HepG2 (cell line): ENCODE results near the gene CC2D1A. TPM values are rescaled to one million over a fixed set of nuclear protein-coding genes. Genes with fewer than 3 reads are reported as not detected.

Source experiments
- ETV5 ChIP-seq: IDR thresholded peaks from 2 replicates; pipeline ENCODE4 v1.6.1; 2018; ENCODE audit warnings: missing biosample characterization, missing genetic modification reagents, inconsistent platforms, borderline replicate concordance
- MIER2 ChIP-seq: IDR thresholded peaks from 2 replicates; pipeline ENCODE4 v1.6.1; 2016; ENCODE audit warnings: missing biosample characterization, missing genetic modification reagents
- NAIF1 ChIP-seq: sonication (generic); formaldehyde crosslinking; IDR thresholded peaks from 2 replicates; pipeline ENCODE4 v1.5.0; 2020; ENCODE audit warnings: mild to moderate bottlenecking, missing genetic modification reagents, borderline replicate concordance
- REXO4 ChIP-seq: sonication (generic); formaldehyde crosslinking; IDR thresholded peaks from 2 replicates; pipeline ENCODE4 v1.8.0; 2022; ENCODE audit warnings: missing genetic modification reagents, mild to moderate bottlenecking, borderline replicate concordance
- SIX1 ChIP-seq: sonication (generic); formaldehyde crosslinking; IDR thresholded peaks from 2 replicates; pipeline ENCODE4 v1.4.0; 2020; ENCODE audit warnings: missing genetic modification reagents, borderline replicate concordance
- SRF ChIP-seq: IDR thresholded peaks from 2 replicates; pipeline ENCODE4 v1.6.1; 2011; ENCODE audit warnings: mild to moderate bottlenecking, low read depth, low read length, moderate library complexity
- TAF1 ChIP-seq: sonication (generic); formaldehyde crosslinking; IDR thresholded peaks from 2 replicates; pipeline ENCODE4 v1.4.0; 2020; ENCODE audit warnings: missing genetic modification reagents
- TFE3 ChIP-seq: IDR thresholded peaks from 2 replicates; pipeline ENCODE4 v1.6.1; 2016
- WIZ ChIP-seq: sonication (generic); formaldehyde crosslinking; IDR thresholded peaks from 2 replicates; pipeline ENCODE4 v1.5.1; 2020; ENCODE audit warnings: mild to moderate bottlenecking, missing genetic modification reagents
- ZBTB33 ChIP-seq: sonication (generic); formaldehyde crosslinking; IDR thresholded peaks from 2 replicates; pipeline ENCODE4 v1.4.0; 2020; ENCODE audit warnings: missing genetic modification reagents
- ZFX ChIP-seq: sonication (generic); formaldehyde crosslinking; IDR thresholded peaks from 2 replicates; pipeline ENCODE4 v1.4.0; 2020; ENCODE audit warnings: mild to moderate bottlenecking, low read depth, missing genetic modification reagents, moderate library complexity
- ZNF205 ChIP-seq: IDR thresholded peaks from 2 replicates; pipeline ENCODE4 v1.6.1; 2018; ENCODE audit warnings: missing biosample characterization, missing genetic modification reagents
- ZNF430 ChIP-seq: sonication (generic); formaldehyde crosslinking; IDR thresholded peaks from 2 replicates; pipeline ENCODE4 v1.9.0; 2021; ENCODE audit warnings: mild to moderate bottlenecking, missing genetic modification reagents
- ZNF562 ChIP-seq: sonication (generic); formaldehyde crosslinking; IDR thresholded peaks from 2 replicates; pipeline ENCODE4 v1.8.0; 2022; ENCODE audit warnings: missing genetic modification reagents, borderline replicate concordance
- ZNF75D ChIP-seq: sonication (generic); formaldehyde crosslinking; IDR thresholded peaks from 2 replicates; pipeline ENCODE4 v1.8.1; 2023; ENCODE audit warnings: missing genetic modification reagents, mild to moderate bottlenecking, borderline replicate concordance
- ZNF775 ChIP-seq: sonication (generic); formaldehyde crosslinking; IDR thresholded peaks from 2 replicates; pipeline ENCODE4 v1.4.0; 2020; ENCODE audit warnings: missing genetic modification reagents, mild to moderate bottlenecking, moderate library complexity, borderline replicate concordance
- polyA plus RNA-seq, 8 experiments: library from polyadenylated mRNA; depleted of rRNA in 3 of 8; stranded (reverse) in 7 of 8; unstranded in 1 of 8; fragments of >200 nt; fragmentation: Illumina TruSeq in 4 of 8; extraction: Trizol in 4 of 8; gene quantifications; 2 replicates each; pipeline versions ENCODE4 v1.2.1 to v1.2.3, GENCODE V29; 2011 to 2016; ENCODE audit warnings: low read depth in 4 of 8, missing spikeins in 1 of 8, mixed read lengths in 1 of 8; ENCODE audit not compliant: insufficient read depth in 1 of 8
- total RNA-seq, 5 experiments: library from RNA; depleted of rRNA; stranded (reverse); fragments of >200 nt; fragmentation: Illumina TruSeq; extraction: Trizol; gene quantifications; 2 replicates each; pipeline ENCODE4 v1.2.3, GENCODE V29; 2016; ENCODE audit warnings: low read depth in 1 of 5
- TF ChIP-seq, protein P1 (sequence below): sonication (generic); formaldehyde crosslinking; IDR thresholded peaks from 2 replicates; pipeline ENCODE4 v1.4.0; 2020; ENCODE audit warnings: missing genetic modification reagents
- TF ChIP-seq, protein P2 (sequence below): IDR thresholded peaks from 2 replicates; pipeline ENCODE4 v1.6.1; 2012; ENCODE audit warnings: low read length, improper control_type of control experiment

CC2D1A gene
- total and polyA plus RNA-seq, 2 of the 13 experiments (the other 11 are each of a cell fraction or from before 2014, with no cell fraction given): 9.7 to 11.5 TPM

- TF ChIP-seq ETV5 (CRISPR knock-in tag) (peak; percentile 52; the same call in 1 of the 2 replicates), ZNF205 (CRISPR knock-in tag) (peak; percentile 60; the same call in 1 of the 2 replicates), TAF1 (peak; percentile 24; the same call in 1 of the 2 replicates), SRF (no peak), NAIF1 (CRISPR knock-in tag) (no peak), TFE3 (CRISPR knock-in tag) (peak; percentile 88), ZNF775 (no peak), MIER2 (CRISPR knock-in tag) (peak; percentile 69; the same call in 1 of the 2 replicates), ZNF562 (CRISPR knock-in tag) (no peak), SIX1 (CRISPR knock-in tag) (no peak), ZNF75D (CRISPR knock-in tag) (no peak), REXO4 (CRISPR knock-in tag) (no peak), ZFX (CRISPR knock-in tag) (peak; percentile 57), ZNF430 (CRISPR knock-in tag) (no peak), ZBTB33 (peak; percentile 67; the same call in 1 of the 2 replicates), WIZ (CRISPR knock-in tag) (no peak)
- TF ChIP-seq, protein P1, sequence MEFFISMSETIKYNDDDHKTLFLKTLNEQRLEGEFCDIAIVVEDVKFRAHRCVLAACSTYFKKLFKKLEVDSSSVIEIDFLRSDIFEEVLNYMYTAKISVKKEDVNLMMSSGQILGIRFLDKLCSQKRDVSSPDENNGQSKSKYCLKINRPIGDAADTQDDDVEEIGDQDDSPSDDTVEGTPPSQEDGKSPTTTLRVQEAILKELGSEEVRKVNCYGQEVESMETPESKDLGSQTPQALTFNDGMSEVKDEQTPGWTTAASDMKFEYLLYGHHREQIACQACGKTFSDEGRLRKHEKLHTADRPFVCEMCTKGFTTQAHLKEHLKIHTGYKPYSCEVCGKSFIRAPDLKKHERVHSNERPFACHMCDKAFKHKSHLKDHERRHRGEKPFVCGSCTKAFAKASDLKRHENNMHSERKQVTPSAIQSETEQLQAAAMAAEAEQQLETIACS: no peak
- TF ChIP-seq, protein P2, sequence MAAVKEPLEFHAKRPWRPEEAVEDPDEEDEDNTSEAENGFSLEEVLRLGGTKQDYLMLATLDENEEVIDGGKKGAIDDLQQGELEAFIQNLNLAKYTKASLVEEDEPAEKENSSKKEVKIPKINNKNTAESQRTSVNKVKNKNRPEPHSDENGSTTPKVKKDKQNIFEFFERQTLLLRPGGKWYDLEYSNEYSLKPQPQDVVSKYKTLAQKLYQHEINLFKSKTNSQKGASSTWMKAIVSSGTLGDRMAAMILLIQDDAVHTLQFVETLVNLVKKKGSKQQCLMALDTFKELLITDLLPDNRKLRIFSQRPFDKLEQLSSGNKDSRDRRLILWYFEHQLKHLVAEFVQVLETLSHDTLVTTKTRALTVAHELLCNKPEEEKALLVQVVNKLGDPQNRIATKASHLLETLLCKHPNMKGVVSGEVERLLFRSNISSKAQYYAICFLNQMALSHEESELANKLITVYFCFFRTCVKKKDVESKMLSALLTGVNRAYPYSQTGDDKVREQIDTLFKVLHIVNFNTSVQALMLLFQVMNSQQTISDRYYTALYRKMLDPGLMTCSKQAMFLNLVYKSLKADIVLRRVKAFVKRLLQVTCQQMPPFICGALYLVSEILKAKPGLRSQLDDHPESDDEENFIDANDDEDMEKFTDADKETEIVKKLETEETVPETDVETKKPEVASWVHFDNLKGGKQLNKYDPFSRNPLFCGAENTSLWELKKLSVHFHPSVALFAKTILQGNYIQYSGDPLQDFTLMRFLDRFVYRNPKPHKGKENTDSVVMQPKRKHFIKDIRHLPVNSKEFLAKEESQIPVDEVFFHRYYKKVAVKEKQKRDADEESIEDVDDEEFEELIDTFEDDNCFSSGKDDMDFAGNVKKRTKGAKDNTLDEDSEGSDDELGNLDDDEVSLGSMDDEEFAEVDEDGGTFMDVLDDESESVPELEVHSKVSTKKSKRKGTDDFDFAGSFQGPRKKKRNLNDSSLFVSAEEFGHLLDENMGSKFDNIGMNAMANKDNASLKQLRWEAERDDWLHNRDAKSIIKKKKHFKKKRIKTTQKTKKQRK: no peak
Measured at GRCh38 chr19:13880059-13881043, 25.6 kb upstream of the CC2D1A start (continued).
